HG02798 (cell line): Measurements from ENCODE around the gene HAAO.
A peak's percentile ranks its signal among the peaks of the same experiment; 100 is the strongest.

Experiments
- ATAC-seq: cut with Tn5 transposase; IDR thresholded peaks from one replicate; pipeline ENCODE4 v1.9.1; 2021; ENCODE audit warnings: mild to moderate bottlenecking; ENCODE audit not compliant: unreplicated experiment, poor library complexity

HAAO gene

DNA sequence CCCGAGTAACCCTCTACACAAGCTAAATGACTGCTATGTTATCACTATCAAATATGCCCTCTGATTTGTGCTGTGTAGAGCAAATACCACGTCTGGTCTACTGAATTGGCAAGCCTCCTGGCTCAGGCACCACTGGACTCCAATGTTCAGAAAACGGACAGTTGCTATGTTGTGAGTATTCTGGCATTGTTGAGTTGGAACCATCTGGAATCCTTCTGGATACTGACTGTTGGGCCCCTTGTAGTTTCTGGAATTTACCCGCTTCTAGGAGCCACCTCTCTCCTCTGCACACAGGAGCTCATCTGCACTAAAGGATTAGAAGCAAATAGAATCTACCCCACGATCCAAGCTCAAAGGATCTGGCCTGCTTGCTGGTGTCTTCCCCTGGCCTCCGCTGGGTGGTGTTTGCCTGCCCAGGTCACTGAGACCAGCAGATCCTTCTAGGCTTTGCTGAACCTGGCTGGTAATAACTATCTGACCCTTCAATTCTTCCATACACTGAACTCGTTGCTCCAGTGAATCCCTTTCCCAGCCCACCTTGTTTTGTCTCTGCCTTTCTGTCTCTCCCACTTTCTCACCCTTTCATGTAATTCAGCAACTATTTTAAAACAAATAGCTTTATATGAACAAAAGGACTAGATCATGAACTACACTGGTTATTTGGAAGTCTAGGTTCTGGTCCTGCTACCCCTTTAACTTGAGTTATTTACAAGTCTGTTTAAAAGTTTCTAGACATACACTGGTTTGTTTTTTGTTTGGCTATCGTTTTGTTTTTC, 2.1 kb upstream of the HAAO start:
- ATAC-seq, result no peak

GRCh38 chr2:42793334-42794270, 1.2 kb upstream of the HAAO start:
- ATAC-seq, result no peak

GRCh38 chr2:42792087-42792582, 248 bp downstream of the HAAO start:
- ATAC-seq, result peak; percentile 27

GRCh38 chr2:42791606-42792005, 777 bp downstream of the HAAO start:
- no peak for ATAC-seq

- no peak for ATAC-seq
Observed at GRCh38 chr2:42789751-42790150, 2.6 kb downstream of the HAAO start.

DNA sequence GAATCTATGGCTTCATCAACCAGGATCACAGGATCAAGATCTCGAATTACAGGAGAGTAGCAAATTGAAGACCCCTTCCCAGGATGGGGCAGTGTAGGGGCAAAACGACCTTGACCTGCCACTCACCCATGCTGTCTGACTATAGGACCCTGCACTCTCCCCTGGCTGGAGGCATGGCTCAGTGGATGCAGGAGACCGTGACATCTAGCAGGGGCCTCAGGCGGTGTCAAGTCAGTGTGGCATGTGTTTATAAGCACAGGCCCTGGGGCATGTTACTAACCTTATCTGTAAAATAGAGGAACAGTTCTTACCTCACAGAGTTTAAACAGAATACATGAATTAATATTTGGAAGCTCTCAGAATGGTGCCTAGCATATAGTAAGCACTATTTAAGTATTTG, 3.5 kb downstream of the HAAO start:
- no peak for ATAC-seq

DNA sequence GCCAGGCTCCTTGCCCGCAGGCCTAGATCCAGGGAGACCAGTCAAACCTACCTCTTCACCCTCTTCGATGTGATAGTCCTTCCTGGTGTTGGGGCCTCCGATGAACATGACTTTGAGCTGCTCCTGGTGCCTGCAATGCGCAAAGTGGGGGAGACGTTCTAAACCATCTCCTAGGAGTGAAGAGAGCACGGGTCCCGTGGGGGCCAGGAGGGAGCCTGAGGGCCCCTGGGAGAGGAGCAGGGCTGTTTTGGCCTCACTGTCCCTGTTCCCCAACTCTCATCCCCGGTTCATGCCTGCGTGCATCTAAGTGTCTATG, 3.9 kb downstream of the HAAO start:
- ATAC-seq, result no peak

DNA sequence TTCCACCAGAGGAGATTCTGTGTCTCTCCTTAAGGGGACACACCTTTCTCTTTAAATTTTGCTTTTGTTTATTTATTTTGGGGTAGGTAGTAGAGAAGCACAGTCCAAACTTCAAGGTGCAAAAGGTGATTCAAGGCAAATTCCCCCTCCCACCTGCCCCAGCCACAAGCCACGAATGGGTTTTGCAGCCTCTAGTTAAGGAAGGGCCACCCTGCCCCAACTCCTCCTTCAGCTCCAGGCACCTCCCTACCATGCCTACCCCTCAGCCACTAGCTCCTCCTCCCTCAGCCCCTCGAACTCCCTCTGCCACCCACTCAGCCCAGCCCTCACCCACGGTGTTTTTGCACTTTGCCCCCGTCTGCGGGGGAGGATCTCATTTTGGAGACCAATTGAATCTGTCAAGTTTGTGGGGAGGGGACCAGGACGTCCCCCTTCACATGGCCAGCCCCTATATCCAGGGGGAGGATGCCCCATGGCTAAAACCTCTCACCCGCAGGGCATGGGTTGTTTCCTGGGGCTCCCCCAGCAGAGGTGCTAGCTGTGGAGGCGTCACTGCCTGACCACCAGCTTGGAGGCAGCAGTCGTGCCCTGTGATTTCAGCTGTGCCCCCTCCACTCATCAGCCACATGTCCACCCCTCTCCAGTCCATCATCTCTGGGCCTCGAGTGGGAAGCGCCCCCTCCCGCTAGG, 4.5 kb downstream of the HAAO start:
- no peak for ATAC-seq

DNA sequence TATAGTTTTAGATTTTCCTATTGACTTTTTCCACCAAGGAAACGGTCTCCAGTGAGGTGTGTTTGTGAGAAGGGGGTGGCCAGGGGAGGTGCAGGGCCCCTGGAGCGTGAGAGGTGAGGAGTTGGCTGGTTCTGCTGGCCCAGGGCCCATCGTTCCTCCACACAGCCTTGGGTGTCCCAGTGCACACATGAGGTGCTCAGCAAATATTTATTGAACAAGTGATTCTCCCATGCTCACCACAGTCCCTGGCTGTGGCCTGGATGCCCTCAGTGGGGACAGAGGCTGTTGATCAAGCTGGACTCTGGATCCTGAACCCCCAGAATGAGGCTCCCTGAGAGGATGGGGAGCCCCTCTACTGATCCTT, 5.0 kb downstream of the HAAO start:
- ATAC-seq, result no peak

GRCh38 chr2:42786561-42787345, 5.6 kb downstream of the HAAO start:
- ATAC-seq, result no peak

GRCh38 chr2:42784204-42784880, 8.0 kb downstream of the HAAO start:
- ATAC-seq, result no peak

GRCh38 chr2:42783511-42783910, 8.9 kb downstream of the HAAO start:
- no peak for ATAC-seq

DNA sequence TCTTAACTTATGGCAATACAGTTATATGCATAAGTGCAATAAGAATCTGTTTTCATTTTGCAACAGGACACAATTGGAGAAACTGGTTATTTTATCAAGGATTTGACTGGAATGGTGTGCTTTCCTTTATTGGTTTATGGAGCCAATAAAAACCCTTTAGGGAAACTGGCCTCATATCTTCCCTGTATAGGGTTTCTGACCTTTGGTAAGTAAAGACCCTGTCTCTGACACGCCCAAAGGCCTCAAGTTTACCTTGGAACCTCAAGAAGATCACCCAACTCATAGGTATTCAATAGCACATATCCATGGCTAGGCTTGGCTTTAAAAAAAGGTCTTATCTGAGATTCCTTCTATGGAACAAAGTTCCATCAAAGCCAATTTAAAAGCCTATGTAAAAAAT, 11.2 kb downstream of the HAAO start:
- ATAC-seq, result no peak

DNA sequence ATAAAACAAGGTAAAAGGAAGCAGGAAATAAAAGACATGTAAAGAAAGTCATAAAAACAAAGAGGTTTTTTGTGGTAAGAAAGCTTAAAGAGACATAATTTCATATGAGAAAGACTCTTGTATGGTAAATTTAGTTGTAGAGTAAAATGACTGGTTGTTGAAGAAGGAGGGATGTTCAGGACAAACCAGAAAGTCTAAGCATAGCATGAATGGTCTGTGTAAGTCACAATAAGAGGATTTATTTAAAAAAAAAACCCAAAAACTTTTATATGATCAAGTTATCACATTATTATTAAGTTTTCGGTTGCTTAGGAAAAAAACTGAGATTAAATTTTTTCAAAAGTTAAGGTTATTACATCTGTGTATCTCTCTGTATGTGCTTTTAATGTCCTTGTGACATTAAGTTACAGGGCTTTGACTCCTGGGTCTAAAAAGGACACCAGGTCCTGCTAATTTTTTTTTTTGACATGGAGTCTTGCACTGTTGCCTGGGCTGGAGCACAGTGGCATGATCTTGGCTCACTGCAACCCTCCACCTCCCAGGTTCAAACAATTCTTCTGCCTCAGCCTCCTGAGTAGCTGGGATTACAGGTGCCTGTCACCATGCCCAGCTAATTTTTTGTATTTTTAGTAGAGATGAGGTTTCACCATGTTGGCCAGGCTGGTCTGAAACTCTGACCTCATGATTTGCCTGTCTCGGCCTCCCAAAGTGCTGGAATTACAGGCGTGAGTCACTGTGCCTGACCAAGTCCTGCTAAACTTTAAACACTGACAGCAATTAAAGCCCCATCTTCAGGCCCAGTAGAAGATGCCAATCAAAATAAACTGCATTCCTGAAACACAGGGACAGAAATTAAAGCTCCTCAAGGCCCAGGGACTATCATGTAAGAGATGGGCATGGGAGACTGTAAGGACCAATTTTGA, 14.2 kb downstream of the HAAO start:
- ATAC-seq, result no peak

DNA sequence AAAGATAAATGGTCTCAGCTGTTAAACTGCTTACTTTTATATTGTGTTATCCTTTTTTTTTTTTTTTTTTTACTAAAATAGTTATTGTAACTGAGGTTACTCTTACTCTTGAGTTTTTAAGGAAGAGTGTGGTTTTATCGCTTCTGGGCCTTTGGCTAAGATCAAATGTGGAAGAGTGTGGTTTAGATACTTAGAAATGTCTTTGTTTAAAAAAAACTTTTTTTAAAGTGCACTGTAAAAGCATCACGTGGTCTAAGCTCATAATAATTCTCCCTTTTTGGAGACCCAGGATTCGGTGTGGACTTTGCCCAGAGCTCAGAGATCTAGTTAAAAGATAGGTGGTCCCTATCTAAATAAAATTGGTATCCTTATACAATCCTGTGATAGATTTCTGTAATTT, 16.6 kb downstream of the HAAO start:
- no peak for ATAC-seq

GRCh38 chr2:42775186-42775585, 17.2 kb downstream of the HAAO start:
- ATAC-seq, result peak; percentile 48

DNA sequence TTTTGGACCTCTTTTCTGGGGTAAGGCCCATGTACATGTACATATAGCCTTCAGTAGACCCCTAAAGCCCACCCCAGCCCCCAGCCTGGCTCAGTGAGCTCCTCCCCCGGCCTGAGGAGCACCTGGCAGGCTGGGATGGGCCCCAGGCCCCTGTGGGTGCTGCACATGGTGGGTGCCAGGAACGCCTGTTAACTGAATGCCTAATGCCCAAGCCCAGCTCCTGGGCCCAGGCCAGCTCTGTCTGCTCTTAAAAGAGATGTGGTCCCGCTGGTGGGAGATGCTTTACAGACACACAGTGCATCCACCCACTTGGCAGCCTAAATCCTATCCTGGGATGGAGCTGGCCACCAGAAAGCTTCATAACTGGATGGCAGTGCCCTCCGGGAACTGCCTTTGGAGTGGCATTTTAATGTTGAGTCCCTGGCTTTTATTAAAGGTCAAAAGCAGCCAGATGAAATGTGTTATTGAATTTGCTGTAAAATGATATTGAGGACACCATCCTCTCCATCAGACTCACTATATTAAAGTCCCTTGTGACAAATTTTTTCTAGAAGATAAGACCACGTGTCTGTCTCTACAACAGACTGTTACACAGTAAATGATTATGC, 20.7 kb downstream of the HAAO start:
- ATAC-seq, result no peak
